Activated T-helper 17 cell treated with anti-CD3 and anti-CD28 coated beads, Interleukin-2, amount 50 U/mL, for 72 hours (primary cell): ENCODE data around the gene C1orf87. TPM values are rescaled to one million over a fixed set of nuclear protein-coding genes. Genes with fewer than 3 reads are reported as not detected.
"Not testable (repeated sequence)": the region's sequence is repeated elsewhere in the genome, so short reads cannot be mapped to it uniquely, and the experiment has no call there.

ENCODE experiments used
- ATAC-seq: fragments of 150-1000 bp; cut with Tn5 transposase; replicated peaks from 2 replicates; pipeline ENCODE4 v1.10.0; 2021; ENCODE audit warnings: mild to moderate bottlenecking, moderate library complexity
- H3K27ac Mint-ChIP-seq: one replicate; pipeline ENCODE4 v1.8.0; 2022; ENCODE audit warnings: mixed read lengths
- H3K27me3 Mint-ChIP-seq: one replicate; pipeline ENCODE4 v1.8.0; 2022; ENCODE audit warnings: mixed read lengths
- H3K36me3 Mint-ChIP-seq: one replicate; pipeline ENCODE4 v1.8.0; 2022; ENCODE audit warnings: low read depth, mild to moderate bottlenecking, mixed read lengths
- H3K4me1 Mint-ChIP-seq: one replicate; pipeline ENCODE4 v1.8.0; 2022; ENCODE audit warnings: mixed read lengths
- H3K4me3 Mint-ChIP-seq: one replicate; pipeline ENCODE4 v1.8.0; 2022; ENCODE audit warnings: mild to moderate bottlenecking, mixed read lengths
- H3K9me3 Mint-ChIP-seq: one replicate; pipeline ENCODE4 v1.8.0; 2022; ENCODE audit warnings: mixed read lengths
- total RNA-seq, 2 donors: library from RNA; stranded (reverse); gene quantifications; one replicate each; pipeline ENCODE4 v1.2.3, GENCODE V29; 2022

Gene C1orf87
- total RNA-seq, 2 donors from 2014 or later, result not detected

- H3K27me3 Mint-ChIP-seq, result peaks cover 10% of the 10 kb centered on the region
- not testable (repeated sequence) for H3K27ac Mint-ChIP-seq, ATAC-seq, H3K4me3 Mint-ChIP-seq, H3K4me1 Mint-ChIP-seq, H3K36me3 Mint-ChIP-seq, H3K9me3 Mint-ChIP-seq
These were observed 103.9 kb downstream of the C1orf87 start for GRCh38 chr1:59969542-59970175.

GRCh38 chr1:59968746-59969145, 104.8 kb downstream of the C1orf87 start:
- H3K36me3 Mint-ChIP-seq, H3K4me1 Mint-ChIP-seq, H3K27ac Mint-ChIP-seq, H3K9me3 Mint-ChIP-seq, H3K4me3 Mint-ChIP-seq, ATAC-seq: not testable (repeated sequence)
- peaks cover 10% of the 10 kb centered on the region for H3K27me3 Mint-ChIP-seq

DNA sequence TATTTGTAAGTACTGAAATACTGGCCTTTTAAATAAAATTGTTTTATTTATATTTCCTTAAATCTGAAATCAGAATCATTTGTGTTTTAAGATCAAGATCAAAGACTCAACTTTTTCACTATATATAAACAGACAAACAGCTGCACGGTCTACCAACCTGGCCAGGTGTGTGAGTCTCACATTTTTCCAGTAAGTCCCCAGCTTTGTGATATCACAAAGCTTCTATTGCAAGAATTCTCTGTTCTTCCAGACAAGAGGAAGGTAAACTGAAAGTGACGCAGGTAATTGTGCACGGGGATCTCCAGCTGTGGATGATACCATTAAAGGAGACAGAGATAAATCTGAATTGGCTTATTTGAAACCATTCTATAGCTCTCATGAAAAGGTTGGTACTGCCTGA, 105.8 kb downstream of the C1orf87 start:
- Mint-ChIP-seq H3K9me3 (no peaks in the 10 kb centered on the region), H3K36me3 (no peaks in the 10 kb centered on the region), H3K27ac (no peak overlapping the region), H3K4me1 (peaks cover 4% of the 10 kb centered on the region), H3K27me3 (peaks cover 5% of the 10 kb centered on the region), H3K4me3 (no peak overlapping the region)
- no peak for ATAC-seq

DNA sequence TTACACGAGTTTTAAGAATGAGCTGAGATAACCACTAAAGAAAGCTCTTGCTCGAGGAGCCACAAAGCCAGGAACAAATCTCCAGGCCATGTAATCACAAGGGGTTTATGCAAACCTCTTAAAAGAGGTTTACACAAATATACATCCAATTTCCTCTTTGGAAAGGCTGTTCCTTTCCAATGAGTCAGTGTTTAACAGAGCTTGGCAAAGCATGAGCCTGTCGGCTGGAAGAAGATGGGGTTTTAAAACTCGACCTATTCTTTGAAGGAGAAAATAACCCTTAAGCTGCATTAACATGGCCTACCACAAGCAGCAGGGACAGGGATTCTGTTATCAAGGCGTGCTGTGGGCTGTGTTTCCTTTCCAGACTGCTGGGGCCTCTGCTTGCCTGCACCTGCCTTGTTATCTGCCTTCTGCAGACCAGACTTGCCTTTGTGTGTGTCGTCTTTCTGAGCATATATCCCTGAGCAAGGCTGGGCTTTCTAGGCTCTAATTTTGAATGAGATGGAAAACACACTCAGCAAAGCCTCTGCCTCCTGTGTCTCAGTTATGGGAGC, 106.4 kb downstream of the C1orf87 start:
- Mint-ChIP-seq H3K4me3 (no peak overlapping the region), H3K4me1 (peaks cover 4% of the 10 kb centered on the region), H3K27me3 (peaks cover 5% of the 10 kb centered on the region), H3K36me3 (no peaks in the 10 kb centered on the region), H3K27ac (no peak overlapping the region), H3K9me3 (no peaks in the 10 kb centered on the region)
- ATAC-seq, result no peak

DNA sequence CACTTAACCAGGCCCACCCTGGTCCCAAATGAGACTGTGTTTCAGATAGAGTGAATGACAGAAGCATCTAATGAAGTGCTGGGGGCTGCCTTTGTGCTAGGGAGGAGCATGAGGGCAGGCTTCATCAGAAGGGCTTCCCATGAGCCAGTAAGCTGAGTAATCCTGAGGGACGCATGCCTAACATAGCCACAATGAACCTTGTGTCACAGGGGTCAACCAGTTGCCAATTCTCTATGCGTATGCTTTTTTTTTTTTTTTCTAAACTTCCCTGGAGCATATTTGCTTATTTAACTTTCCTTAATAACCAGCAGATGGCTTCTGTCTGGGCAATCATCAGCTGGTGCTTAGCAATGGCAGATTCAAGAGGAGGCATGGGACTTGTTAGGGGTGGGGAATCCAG, 121.5 kb downstream of the C1orf87 start:
- Mint-ChIP-seq H3K4me1 (no peaks in the 10 kb centered on the region), H3K4me3 (no peak overlapping the region), H3K36me3 (no peaks in the 10 kb centered on the region), H3K27me3 (peaks cover 7% of the 10 kb centered on the region), H3K27ac (no peak overlapping the region), H3K9me3 (no peaks in the 10 kb centered on the region)
- ATAC-seq, result no peak

DNA sequence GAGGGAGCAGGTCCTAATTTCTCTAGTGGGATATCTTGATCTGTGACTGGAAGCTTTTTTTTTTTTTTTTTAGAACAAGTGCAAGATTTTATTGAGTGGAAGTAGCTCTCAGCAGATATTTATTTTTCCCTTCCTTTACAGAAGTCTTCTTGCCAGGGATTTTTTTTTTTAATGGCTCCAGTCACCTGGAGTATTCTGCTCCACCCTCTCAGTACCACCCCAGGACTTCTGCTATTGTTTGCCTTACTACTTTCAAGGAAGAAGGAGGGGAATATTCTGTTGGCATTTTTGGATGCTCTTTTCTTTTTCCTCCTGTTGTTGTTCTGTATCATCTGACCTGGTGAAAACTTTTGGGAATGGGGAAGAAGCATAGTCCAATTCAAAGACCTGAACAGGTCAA, 123.9 kb downstream of the C1orf87 start:
- ATAC-seq, result no peak
- H3K4me3 Mint-ChIP-seq, result no peak overlapping the region
- H3K27me3 Mint-ChIP-seq, result peaks cover 7% of the 10 kb centered on the region
- H3K4me1 Mint-ChIP-seq, result no peaks in the 10 kb centered on the region
- no peaks in the 10 kb centered on the region for H3K36me3 Mint-ChIP-seq
- H3K9me3 Mint-ChIP-seq, result no peaks in the 10 kb centered on the region
- H3K27ac Mint-ChIP-seq, result no peak overlapping the region

- Mint-ChIP-seq H3K4me1 (no peaks in the 10 kb centered on the region), H3K27ac (no peak overlapping the region), H3K36me3 (no peaks in the 10 kb centered on the region), H3K4me3 (no peak overlapping the region), H3K9me3 (no peaks in the 10 kb centered on the region), H3K27me3 (peaks cover 3% of the 10 kb centered on the region)
- no peak for ATAC-seq
These were observed 124.6 kb downstream of the C1orf87 start for GRCh38 chr1:59948990-59949389.

- Mint-ChIP-seq H3K4me1 (no peaks in the 10 kb centered on the region), H3K27me3 (peaks cover 6% of the 10 kb centered on the region), H3K27ac (no peak overlapping the region), H3K36me3 (no peaks in the 10 kb centered on the region), H3K9me3 (no peaks in the 10 kb centered on the region), H3K4me3 (no peak overlapping the region)
- peak; percentile 78 for ATAC-seq
These were observed 126.3 kb downstream of the C1orf87 start for GRCh38 chr1:59947047-59947938.

DNA sequence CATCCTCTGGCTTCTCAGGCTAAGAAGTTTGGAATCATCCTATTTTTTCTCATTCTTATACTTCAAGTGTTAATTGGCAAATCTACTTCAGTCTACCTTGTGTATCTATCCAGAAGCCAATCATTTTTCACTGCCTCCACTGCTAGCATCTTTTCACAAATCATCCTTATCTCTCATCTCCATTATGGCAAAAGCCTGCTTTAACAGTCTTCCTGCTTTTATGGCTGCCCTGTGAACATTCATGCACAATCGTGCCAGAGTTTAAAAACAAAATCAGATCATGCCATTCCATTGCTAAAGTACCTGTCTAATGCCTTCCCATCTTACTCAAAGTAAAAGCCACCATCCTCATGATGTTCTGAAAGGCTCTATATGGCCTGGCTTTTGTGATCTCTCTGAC, 127.8 kb downstream of the C1orf87 start:
- Mint-ChIP-seq H3K36me3 (no peaks in the 10 kb centered on the region), H3K9me3 (no peaks in the 10 kb centered on the region), H3K27ac (no peak overlapping the region), H3K4me1 (no peaks in the 10 kb centered on the region), H3K27me3 (peaks cover 9% of the 10 kb centered on the region), H3K4me3 (no peak overlapping the region)
- no peak for ATAC-seq

Other genes starting within 250 kb of the C1orf87 start
- gene CYP2J2, start 147.0 kb downstream of the C1orf87 start, total RNA-seq, result 1 to 10 TPM in 1 of 2 donors, under 1 TPM in 1; 0.87 to 1.6 TPM